ENCODE measurements around the gene SRGN.

DNA sequence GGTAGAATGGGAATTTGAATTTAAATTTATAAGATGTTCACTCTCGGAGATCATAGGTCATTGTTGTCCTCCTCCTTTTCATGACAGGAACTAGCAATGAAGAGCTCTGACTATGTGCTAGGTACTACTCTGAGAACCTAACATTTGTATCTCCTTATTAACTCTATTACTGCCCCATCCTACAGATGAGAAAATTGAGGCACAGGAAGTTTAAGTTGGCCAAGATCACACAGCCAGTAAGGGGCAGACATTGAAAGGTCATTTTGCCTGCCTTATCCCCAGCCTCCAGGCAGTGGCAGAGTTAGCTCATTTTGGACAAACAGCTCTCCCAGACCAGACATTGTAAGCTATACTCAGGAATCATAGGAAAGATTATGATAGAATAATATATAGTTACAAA, 6.0 kb downstream of the SRGN start:
- TF ChIP-seq, protein P1, sequence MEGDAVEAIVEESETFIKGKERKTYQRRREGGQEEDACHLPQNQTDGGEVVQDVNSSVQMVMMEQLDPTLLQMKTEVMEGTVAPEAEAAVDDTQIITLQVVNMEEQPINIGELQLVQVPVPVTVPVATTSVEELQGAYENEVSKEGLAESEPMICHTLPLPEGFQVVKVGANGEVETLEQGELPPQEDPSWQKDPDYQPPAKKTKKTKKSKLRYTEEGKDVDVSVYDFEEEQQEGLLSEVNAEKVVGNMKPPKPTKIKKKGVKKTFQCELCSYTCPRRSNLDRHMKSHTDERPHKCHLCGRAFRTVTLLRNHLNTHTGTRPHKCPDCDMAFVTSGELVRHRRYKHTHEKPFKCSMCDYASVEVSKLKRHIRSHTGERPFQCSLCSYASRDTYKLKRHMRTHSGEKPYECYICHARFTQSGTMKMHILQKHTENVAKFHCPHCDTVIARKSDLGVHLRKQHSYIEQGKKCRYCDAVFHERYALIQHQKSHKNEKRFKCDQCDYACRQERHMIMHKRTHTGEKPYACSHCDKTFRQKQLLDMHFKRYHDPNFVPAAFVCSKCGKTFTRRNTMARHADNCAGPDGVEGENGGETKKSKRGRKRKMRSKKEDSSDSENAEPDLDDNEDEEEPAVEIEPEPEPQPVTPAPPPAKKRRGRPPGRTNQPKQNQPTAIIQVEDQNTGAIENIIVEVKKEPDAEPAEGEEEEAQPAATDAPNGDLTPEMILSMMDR (conservative IDR thresholded peaks at IDR 0.05; ENCODE audit: low read depth, low read length): no peak
- no peak for TF ChIP-seq EZH2 (IDR thresholded peaks at IDR 0.05; ENCODE audit: borderline replicate concordance, low read depth, low read length, poor library complexity, severe bottlenecking)

Data from A673 (cell line).